NB4 (cell line): ENCODE measurements around the gene ZNF136.
A peak's percentile ranks its signal among the peaks of the same experiment; 100 is the strongest.

ENCODE experiments used
- DNase-seq: peaks from one replicate; pipeline ENCODE4 v3.0.0; 2010; ENCODE audit warnings: low read depth
- H3K4me3 ChIP-seq: one replicate; pipeline ENCODE4 v1.5.1; 2011; ENCODE audit warnings: mild to moderate bottlenecking, low read depth, low read length, moderate library complexity
- MYC ChIP-seq: IDR thresholded peaks from 2 replicates; pipeline ENCODE4 v1.6.1; 2011; ENCODE audit warnings: low read depth, low read length
- POLR2A ChIP-seq: IDR thresholded peaks from 2 replicates; pipeline ENCODE4 v1.6.1; 2011; ENCODE audit warnings: mild to moderate bottlenecking; ENCODE audit not compliant: insufficient read length; ENCODE audit errors: extremely low read depth
- TF ChIP-seq, protein P1 (sequence below): IDR thresholded peaks from one replicate; pipeline ENCODE4 v1.5.1; 2012; ENCODE audit warnings: low read depth, low read length
- TF ChIP-seq, protein P2 (sequence below): IDR thresholded peaks from 2 replicates; pipeline ENCODE4 v1.6.1; 2011; ENCODE audit warnings: low read depth, low read length

Gene ZNF136

DNA sequence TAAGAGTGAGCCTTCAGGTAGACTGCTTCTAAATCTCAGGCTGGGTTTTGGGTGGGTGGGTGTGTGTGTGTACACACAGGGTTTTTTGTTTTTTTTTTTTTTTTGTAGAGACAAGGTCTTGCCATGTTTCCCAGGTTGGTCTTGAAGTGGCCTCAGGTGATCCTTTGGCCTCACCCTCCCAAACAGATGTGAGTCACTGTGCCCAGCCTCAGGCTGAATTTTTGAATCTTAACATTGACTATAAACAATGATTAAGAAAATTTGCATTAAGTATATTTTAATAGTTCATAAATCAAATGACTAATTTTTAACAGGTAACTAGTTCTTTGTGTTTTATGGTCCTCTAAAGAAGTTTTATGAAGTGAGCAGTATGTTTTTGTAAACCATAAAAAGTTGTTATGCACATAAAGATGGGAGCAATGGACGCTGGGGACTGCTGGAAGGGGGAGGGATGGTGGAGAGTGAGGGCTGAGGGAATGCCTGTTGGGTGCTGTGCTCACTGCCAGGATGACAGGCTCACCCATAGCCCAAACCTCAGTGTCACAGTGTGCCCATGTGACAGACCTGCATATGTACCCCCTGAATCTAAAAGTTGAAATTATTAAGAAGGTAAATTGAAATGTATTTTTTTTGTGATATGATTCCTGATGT, 60.2 kb downstream of the ZNF136 start:
- H3K4me3 ChIP-seq: no peak overlapping the region
- no peak for DNase-seq
- TF ChIP-seq, protein P1, sequence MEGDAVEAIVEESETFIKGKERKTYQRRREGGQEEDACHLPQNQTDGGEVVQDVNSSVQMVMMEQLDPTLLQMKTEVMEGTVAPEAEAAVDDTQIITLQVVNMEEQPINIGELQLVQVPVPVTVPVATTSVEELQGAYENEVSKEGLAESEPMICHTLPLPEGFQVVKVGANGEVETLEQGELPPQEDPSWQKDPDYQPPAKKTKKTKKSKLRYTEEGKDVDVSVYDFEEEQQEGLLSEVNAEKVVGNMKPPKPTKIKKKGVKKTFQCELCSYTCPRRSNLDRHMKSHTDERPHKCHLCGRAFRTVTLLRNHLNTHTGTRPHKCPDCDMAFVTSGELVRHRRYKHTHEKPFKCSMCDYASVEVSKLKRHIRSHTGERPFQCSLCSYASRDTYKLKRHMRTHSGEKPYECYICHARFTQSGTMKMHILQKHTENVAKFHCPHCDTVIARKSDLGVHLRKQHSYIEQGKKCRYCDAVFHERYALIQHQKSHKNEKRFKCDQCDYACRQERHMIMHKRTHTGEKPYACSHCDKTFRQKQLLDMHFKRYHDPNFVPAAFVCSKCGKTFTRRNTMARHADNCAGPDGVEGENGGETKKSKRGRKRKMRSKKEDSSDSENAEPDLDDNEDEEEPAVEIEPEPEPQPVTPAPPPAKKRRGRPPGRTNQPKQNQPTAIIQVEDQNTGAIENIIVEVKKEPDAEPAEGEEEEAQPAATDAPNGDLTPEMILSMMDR: no peak
- TF ChIP-seq POLR2A (no peak), MYC (no peak)
- TF ChIP-seq, protein P2, sequence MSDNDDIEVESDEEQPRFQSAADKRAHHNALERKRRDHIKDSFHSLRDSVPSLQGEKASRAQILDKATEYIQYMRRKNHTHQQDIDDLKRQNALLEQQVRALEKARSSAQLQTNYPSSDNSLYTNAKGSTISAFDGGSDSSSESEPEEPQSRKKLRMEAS: no peak

DNA sequence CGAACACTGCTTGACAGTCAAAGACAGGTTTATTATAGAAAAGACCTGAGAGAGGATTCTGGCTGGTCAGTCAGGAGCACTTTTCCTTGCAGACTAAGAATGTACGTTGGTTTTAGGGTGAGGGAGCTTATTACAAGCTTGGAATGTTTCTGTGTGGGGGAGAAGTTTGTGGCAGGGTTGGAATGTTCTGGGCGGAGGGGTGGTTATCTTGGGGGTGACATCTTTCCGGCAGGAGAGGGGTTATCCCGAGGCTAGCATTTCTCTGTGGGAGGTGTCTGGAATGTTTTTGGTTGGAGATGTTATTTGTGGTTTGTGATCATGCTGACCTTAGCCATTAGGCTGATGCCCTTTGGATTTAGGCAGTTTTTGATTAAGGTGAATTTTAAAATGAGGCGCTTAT, 61.8 kb downstream of the ZNF136 start:
- no peak overlapping the region for H3K4me3 ChIP-seq
- TF ChIP-seq POLR2A: no peak
- no peak for TF ChIP-seq MYC
- TF ChIP-seq, protein P1: no peak
- TF ChIP-seq, protein P2: no peak
- no peak for DNase-seq

DNA sequence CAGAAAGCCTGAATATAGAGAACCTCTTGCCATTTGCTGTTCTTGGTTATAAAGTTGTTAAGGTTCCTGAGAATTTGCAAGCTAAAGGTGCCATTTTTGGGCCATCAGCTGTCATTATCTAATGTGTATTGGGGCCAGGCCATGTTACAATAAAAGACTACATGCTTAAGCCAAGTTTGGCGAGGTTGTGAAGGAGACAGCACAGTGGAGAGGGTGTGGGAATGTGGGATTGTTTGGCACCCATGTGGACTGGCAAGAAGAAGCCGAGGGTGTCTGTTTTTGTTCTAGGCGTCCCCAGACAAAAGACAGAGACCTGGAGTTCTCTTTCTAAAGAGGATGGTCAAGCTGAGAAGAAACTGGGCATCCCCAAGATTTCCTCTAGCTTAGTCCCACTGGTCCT, 67.1 kb downstream of the ZNF136 start:
- no peak for DNase-seq
- TF ChIP-seq MYC (no peak), POLR2A (no peak)
- TF ChIP-seq, protein P2: no peak
- TF ChIP-seq, protein P1: no peak
- H3K4me3 ChIP-seq: no peak overlapping the region

DNA sequence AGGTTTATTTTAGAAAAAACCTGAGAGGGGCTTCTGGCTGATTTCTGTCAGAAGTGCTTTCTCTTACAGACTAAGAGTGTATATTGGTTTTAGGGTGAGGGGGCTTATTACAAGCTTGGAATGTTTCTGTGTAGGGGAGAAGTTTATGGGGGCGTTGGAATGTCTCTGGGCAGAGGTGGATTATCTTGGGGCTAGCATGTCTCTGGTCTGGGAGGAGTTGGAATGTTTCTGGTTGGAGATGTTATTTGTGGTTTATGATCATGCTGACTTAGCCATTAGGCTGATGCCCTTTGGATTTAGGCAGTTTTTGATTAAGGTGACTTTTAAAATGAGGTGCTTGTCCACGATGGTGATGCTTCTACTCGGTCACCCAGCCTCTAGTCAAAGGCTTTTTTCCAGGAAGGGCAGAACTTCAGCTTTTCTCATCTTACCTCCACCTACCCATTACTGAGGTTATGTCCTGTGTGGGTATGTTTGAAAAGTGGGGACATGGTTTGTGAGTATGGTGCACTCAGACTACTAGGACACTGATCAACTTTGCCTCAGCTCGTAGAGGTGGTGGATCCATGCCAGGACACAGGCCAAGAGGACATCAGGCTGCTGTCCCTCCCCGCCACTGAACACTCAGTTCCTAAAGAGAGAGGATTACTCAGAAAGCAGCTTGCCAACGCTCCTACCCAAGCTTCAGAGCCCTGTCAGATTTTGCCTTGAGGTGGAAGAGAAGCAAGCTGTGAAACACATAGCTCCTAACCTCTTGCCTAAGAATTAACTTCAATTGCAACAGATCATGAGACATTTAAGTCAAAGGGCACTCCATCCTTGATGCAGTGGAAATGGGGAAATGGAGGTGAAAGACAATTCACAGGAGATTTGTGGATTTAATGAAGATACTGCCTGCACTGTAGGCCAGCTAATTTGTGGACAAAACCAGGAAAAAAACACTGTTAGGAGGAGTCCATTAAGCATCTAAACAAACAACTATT, 68.1 kb downstream of the ZNF136 start:
- peak; percentile 6 for DNase-seq
- TF ChIP-seq MYC (no peak), POLR2A (no peak)
- TF ChIP-seq, protein P1: no peak
- TF ChIP-seq, protein P2: no peak

DNA sequence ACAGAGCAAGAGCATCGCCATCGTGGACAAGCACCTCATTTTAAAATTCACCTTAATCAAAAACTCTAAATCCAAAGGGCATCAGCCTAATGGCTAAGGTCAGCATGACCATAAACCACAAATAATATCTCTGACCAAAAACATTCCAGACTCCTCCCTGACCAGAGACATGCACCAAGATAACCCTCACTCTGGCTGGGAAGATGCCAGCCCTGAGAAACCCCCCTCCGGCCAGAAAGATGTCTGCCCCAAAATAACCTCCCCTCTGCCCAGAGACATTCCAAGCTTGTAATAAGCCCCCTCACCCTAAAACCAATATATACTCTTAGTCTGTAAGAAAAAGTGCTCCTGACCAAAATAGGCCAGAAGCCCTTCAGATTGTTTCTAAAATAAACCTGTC, 70.1 kb downstream of the ZNF136 start:
- no peak overlapping the region for H3K4me3 ChIP-seq
- TF ChIP-seq MYC (no peak), POLR2A (no peak)
- TF ChIP-seq, protein P2: no peak
- TF ChIP-seq, protein P1: no peak
- no peak for DNase-seq

More for the DNA sequence above, 68.1 kb downstream of the ZNF136 start:
- H3K4me3 ChIP-seq: no peak overlapping the region
